Measurements from ENCODE around the gene CPSF4. TPM values are rescaled to one million over a fixed set of nuclear protein-coding genes. Genes with fewer than 3 reads are reported as not detected.
"Not testable (repeated sequence)": the region's sequence is repeated elsewhere in the genome, so short reads cannot be mapped to it uniquely, and the experiment has no call there.

The CPSF4 gene
- total and polyA plus RNA-seq, 7 donors = 21.3 to 46.4 (median 35.6) TPM

DNA sequence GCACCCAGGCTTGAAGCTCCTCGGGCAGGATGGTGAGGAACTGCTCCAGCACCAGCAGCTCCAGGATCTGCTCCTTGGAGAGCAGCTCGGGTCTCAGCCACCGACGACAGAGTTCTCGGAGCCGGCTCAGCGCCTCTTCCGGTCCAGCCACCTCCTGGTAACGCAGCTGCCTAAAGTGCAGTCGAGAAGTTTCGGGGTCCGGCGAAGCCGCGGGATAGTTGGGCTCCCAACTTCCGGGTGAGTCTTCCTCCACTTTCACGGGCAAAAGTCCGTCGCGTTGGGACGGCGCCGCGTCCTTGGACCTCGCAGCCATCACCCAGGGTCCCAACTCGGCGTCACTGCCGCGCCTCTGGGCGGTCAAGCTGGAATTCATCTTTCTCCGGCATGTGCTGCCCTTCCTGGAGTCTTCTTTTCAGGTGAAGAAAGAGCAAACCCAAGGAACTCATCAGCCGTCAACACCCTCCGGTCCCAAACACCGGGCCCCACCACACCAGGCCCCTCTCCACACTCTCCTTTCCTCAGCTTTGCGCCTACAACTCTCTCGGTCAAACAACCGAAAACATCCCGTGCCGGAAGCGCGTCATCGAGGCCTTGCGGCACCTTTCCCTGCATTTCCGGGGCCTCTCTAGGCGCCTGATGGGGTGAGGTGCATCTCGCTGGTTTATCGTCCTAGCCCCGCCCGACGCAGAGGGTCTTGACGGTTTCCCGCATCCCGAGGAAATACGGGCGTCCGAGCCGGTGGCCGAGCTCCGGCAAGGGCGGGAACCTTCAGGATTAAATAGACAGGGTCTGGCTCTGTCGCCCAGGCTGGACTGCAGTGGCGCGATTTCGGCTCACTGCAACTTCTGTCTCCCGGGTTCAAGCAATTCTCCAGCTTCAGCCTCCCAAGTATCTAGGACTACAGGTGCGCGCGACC, 61.2 kb downstream of the CPSF4 start, which contains the start of gene ZNF394:
TSS of gene ZNF394 (minus strand) at position 561 of the 916 bp plus-strand sequence. CDS start at position 373, 188 bp downstream.
- WGBS, 3 donors = 0% methylated on average over 68 of the region's 68 CpGs
- peak; percentile 93 to 95 for DNase-seq
- intact Hi-C loops (cut with DNase I) = loop anchor here (5.0 kb wide), 3 partner anchors 33 to 117 kb away; partner anchors contain the start of genes ATP5MF (in 1 of the 2), FAM200A (in 1 of the 2) and ZSCAN25 (in 1 of the 2)
- TF ChIP-seq, protein P1, sequence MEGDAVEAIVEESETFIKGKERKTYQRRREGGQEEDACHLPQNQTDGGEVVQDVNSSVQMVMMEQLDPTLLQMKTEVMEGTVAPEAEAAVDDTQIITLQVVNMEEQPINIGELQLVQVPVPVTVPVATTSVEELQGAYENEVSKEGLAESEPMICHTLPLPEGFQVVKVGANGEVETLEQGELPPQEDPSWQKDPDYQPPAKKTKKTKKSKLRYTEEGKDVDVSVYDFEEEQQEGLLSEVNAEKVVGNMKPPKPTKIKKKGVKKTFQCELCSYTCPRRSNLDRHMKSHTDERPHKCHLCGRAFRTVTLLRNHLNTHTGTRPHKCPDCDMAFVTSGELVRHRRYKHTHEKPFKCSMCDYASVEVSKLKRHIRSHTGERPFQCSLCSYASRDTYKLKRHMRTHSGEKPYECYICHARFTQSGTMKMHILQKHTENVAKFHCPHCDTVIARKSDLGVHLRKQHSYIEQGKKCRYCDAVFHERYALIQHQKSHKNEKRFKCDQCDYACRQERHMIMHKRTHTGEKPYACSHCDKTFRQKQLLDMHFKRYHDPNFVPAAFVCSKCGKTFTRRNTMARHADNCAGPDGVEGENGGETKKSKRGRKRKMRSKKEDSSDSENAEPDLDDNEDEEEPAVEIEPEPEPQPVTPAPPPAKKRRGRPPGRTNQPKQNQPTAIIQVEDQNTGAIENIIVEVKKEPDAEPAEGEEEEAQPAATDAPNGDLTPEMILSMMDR (IDR thresholded peaks at IDR 0.05) = no peak
- Histone ChIP-seq H3K9me3 (no peaks in the 10 kb centered on the region), H3K4me3 (peak within 1 kb of the TSS; percentile 74), H3K4me1 (peaks cover 24% of the 10 kb centered on the region), H3K27me3 (ENCODE audit: insufficient read depth in 3 of 3, low read length in 2 of 3) (no peaks in the 10 kb centered on the region), H3K27ac (peak within 1 kb of the TSS; percentile 95), H3K36me3 (ENCODE audit: insufficient read depth in 1 of 2, low read depth in 1 of 2) (peaks cover 3 to 35% of the 10 kb centered on the region in 2 donors)
- peak; percentile 53 to 72 (median 60) for ATAC-seq

DNA sequence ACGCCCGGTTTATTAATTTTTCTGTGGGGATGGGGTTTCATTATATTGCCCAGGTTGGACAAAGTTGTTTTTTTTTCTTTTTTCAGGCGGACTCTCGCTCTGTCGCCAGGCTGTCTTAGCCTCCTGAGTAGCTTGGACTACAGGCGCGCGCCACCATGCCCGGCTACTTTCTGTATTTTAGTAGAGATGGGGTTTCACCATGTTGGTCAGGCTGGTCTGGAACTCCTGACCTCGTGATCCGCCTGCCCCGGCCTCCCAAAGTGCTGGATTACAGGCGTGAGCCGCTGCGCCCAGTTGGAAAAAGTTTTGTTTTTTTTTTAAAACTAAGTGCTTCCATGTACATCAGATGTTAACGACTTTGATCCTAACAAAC, 61.9 kb downstream of the CPSF4 start:
- ATAC-seq = no peak
- H3K27me3 ChIP-seq (ENCODE audit: insufficient read depth in 3 of 3, low read length in 2 of 3) = no peaks in the 10 kb centered on the region
- 47 to 48% (median 47%) methylated on average over 16 of the region's 16 CpGs for WGBS, 3 donors
- TF ChIP-seq, protein P1 (IDR thresholded peaks at IDR 0.05) = no peak
- H3K4me1 ChIP-seq = peaks cover 27% of the 10 kb centered on the region
- H3K9me3 ChIP-seq = no peaks in the 10 kb centered on the region
- no peak for DNase-seq
- H3K4me3 ChIP-seq = peak overlapping the region; percentile 74
- H3K27ac ChIP-seq = peak overlapping the region; percentile 95
- intact Hi-C loops (cut with DNase I) = loop anchor here (5.0 kb wide), 3 partner anchors 33 to 117 kb away; partner anchors contain the start of genes ATP5MF (in 1 of the 2), FAM200A (in 1 of the 2) and ZSCAN25 (in 1 of the 2)
- H3K36me3 ChIP-seq (ENCODE audit: insufficient read depth in 1 of 2, low read depth in 1 of 2) = peaks cover 3 to 28% of the 10 kb centered on the region in 2 donors

DNA sequence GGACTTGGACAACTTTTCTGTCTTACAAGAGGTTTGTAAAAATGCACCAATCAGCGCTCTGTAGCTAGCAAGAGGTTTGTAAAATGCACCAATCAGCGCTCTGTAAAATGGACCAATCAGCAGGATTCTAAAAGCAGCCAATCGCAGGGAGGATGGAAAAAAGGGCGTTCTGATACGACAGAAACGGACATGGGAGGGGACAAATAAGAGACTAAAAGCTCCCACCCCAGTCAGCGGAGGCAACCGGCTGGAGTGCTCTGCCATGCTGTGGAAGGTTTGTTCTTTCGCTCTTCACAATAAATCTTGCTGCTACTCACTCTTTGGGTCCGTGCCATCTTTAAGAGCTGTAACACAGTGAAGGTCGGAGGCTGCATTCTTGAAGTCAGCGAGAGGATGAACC, 62.5 kb downstream of the CPSF4 start:
- not testable (repeated sequence) for H3K27me3 ChIP-seq (ENCODE audit: insufficient read depth in 3 of 3, low read length in 2 of 3); H3K9me3 ChIP-seq; DNase-seq; ATAC-seq
- intact Hi-C loops (cut with DNase I) = loop anchor here (5.0 kb wide), 3 partner anchors 34 to 116 kb away; partner anchors contain the start of genes ATP5MF (in 1 of the 2), FAM200A (in 1 of the 2) and ZSCAN25 (in 1 of the 2)
- Histone ChIP-seq H3K36me3 (ENCODE audit: insufficient read depth in 1 of 2, low read depth in 1 of 2) (peaks cover under 1 to 22% of the 10 kb centered on the region in 2 donors), H3K4me3 (peak overlapping the region; percentile 74), H3K4me1 (peaks cover 33% of the 10 kb centered on the region), H3K27ac (peak overlapping the region; percentile 95)
- WGBS, 3 donors = 90 to 94% (median 93%) methylated on average over 12 of the region's 12 CpGs

DNA sequence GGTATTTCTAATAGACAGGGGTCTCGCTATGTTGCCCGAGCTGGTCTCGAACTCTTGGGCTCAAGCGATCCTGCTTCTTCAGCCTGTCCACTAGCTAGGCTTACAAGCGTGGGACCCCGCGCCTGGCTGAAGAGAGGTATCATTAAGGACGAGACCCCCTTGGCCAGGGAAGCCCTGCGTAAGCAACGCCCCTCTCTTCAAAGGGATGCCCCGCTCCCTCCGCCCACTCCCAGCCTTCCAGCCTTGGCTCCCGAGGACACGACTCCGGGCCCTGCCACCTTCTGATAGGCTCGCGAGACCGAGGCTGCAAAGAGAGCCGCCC, 65.5 kb downstream of the CPSF4 start:
- DNase-seq = no peak
- 6 to 8% (median 8%) methylated on average over 19 of the region's 19 CpGs for WGBS, 3 donors
- H3K36me3 ChIP-seq (ENCODE audit: insufficient read depth in 1 of 2, low read depth in 1 of 2) = peaks cover 0 to 5% of the 10 kb centered on the region in 2 donors
- TF ChIP-seq, protein P1 (IDR thresholded peaks at IDR 0.05) = no peak
- no peak for ATAC-seq
- H3K27me3 ChIP-seq (ENCODE audit: insufficient read depth in 3 of 3, low read length in 2 of 3) = no peaks in the 10 kb centered on the region
- intact Hi-C loops (cut with DNase I) = loop anchor here (2.0 to 5.0 kb wide), 4 partner anchors 37 to 113 kb away; partner anchors contain the start of genes ATP5MF (in 1 of the 2), FAM200A (in 1 of the 2), ZNF655 (in 1 of the 2) and ZSCAN25 (in 1 of the 2)
- peaks cover 33% of the 10 kb centered on the region for H3K4me1 ChIP-seq
- H3K9me3 ChIP-seq = no peaks in the 10 kb centered on the region
- H3K27ac ChIP-seq = peak overlapping the region; percentile 99
- H3K4me3 ChIP-seq = peak overlapping the region; percentile 92
